Fibroblast of villous mesenchyme (primary cell): ENCODE measurements around the gene MAST3. TPM values are rescaled to one million over a fixed set of nuclear protein-coding genes. Genes with fewer than 3 reads are reported as not detected.

ENCODE experiments used
- DNase-seq: peaks from one replicate; pipeline ENCODE4 v3.0.0-alpha.2; 2010; ENCODE audit warnings: low read depth
- H3K4me3 ChIP-seq: 2 replicates; pipeline ENCODE4 v1.5.1; 2011; ENCODE audit warnings: low read depth, mild to moderate bottlenecking, low read length
- CTCF ChIP-seq: IDR thresholded peaks from 2 replicates; pipeline ENCODE4 v1.5.1; 2012; ENCODE audit warnings: low read depth, mild to moderate bottlenecking, low read length; ENCODE audit not compliant: insufficient read depth
- total RNA-seq: library from RNA; depleted of rRNA; stranded (reverse); fragments of >200 nt; gene quantifications from 2 replicates; pipeline ENCODE4 v1.2.3, GENCODE V29; 2012

MAST3 gene
- total RNA-seq, 1 donor, result 3.0 TPM

- no peak for DNase-seq
- H3K4me3 ChIP-seq, result no peak overlapping the region
- no peak for TF ChIP-seq CTCF
Measured at GRCh38 chr19:18143902-18144301, 46.3 kb downstream of the MAST3 start.

- no peak overlapping the region for H3K4me3 ChIP-seq
- no peak for DNase-seq
- no peak for TF ChIP-seq CTCF
Measured at GRCh38 chr19:18144361-18144760, 46.8 kb downstream of the MAST3 start.

- no peak for DNase-seq
Measured at GRCh38 chr19:18144906-18145305, 47.3 kb downstream of the MAST3 start.

GRCh38 chr19:18145391-18145999 lies 47.9 kb downstream of the MAST3 start:
- no peak overlapping the region for H3K4me3 ChIP-seq
- no peak for DNase-seq
- no peak for TF ChIP-seq CTCF

More at GRCh38 chr19:18144906-18145305, 47.3 kb downstream of the MAST3 start:
- no peak overlapping the region for H3K4me3 ChIP-seq
- no peak for TF ChIP-seq CTCF

GRCh38 chr19:18147396-18147795 lies 49.8 kb downstream of the MAST3 start:
- no peak for DNase-seq
- no peak for TF ChIP-seq CTCF
- no peak overlapping the region for H3K4me3 ChIP-seq

GRCh38 chr19:18149596-18149975 lies 52.0 kb downstream of the MAST3 start:
- TF ChIP-seq CTCF, result no peak
- H3K4me3 ChIP-seq, result no peak overlapping the region
- no peak for DNase-seq
